ENCODE data around the gene SUPT6H. TPM values are rescaled to one million over a fixed set of nuclear protein-coding genes. Genes with fewer than 3 reads are reported as not detected.
"Not testable (repeated sequence)": the region's sequence is repeated elsewhere in the genome, so short reads cannot be mapped to it uniquely, and the experiment has no call there.

Gene SUPT6H
- total RNA-seq, 1 donor from 2014 or later: 63.5 TPM

DNA sequence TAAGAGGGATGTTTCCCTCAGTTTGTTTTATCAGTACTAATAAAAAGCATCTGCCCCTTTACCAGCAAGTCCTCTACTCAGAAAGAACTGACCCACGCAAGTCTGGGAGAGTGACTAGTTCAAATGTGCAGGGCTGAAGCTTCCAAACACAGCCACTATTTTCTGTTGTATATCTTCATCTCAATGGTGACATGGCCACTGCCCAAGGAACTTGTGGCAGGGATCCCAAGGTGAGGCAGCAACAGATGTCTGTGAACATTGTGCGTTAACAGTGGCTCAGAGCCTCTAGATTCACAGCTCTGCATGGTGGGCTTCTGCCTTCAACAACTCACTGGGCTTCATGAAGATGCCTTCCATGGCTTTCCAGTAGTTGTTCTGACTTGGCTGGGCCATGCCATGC is 13.3 kb upstream of the SUPT6H start:
- Mint-ChIP-seq H3K36me3 (ENCODE audit: low read depth) (peaks cover 11% of the 10 kb centered on the region), H3K4me3 (ENCODE audit: unreplicated experiment) (no peak overlapping the region), H3K9me3 (ENCODE audit: low read depth) (no peaks in the 10 kb centered on the region), H3K27me3 (ENCODE audit: low read depth) (no peaks in the 10 kb centered on the region), H3K4me1 (ENCODE audit: low read depth) (peaks cover 24% of the 10 kb centered on the region), H3K27ac (ENCODE audit: unreplicated experiment) (no peak overlapping the region)
- TF ChIP-seq, protein P1, sequence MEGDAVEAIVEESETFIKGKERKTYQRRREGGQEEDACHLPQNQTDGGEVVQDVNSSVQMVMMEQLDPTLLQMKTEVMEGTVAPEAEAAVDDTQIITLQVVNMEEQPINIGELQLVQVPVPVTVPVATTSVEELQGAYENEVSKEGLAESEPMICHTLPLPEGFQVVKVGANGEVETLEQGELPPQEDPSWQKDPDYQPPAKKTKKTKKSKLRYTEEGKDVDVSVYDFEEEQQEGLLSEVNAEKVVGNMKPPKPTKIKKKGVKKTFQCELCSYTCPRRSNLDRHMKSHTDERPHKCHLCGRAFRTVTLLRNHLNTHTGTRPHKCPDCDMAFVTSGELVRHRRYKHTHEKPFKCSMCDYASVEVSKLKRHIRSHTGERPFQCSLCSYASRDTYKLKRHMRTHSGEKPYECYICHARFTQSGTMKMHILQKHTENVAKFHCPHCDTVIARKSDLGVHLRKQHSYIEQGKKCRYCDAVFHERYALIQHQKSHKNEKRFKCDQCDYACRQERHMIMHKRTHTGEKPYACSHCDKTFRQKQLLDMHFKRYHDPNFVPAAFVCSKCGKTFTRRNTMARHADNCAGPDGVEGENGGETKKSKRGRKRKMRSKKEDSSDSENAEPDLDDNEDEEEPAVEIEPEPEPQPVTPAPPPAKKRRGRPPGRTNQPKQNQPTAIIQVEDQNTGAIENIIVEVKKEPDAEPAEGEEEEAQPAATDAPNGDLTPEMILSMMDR (IDR thresholded peaks at IDR 0.05): no peak
- no peak for DNase-seq (ENCODE audit: low spot score)

DNA sequence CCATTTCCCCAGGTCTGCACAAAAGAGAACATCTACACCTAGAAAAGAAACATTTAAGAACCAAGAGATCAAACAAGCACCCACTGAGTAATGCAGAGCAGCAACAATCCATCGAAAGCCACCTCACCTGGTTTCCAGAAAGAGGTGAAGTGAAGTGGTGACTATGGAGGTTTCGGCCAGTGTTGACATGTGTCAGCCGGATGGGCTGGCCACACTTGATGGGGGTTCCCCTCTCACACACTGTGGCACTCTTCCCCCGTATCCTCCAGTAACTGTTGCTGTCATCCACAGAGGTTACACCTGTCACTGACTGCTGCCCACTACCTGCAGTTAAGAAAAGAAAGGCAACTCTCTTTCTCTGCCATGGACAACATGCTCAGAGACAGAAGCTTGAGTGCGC is 6.8 kb upstream of the SUPT6H start:
- no peaks in the 10 kb centered on the region for H3K27me3 Mint-ChIP-seq (ENCODE audit: low read depth)
- H3K4me1 Mint-ChIP-seq (ENCODE audit: low read depth): peaks cover 5% of the 10 kb centered on the region
- no peaks in the 10 kb centered on the region for H3K9me3 Mint-ChIP-seq (ENCODE audit: low read depth)
- peaks cover 10% of the 10 kb centered on the region for H3K36me3 Mint-ChIP-seq (ENCODE audit: low read depth)
- H3K4me3 Mint-ChIP-seq (ENCODE audit: unreplicated experiment): no peak overlapping the region
- no peak overlapping the region for H3K27ac Mint-ChIP-seq (ENCODE audit: unreplicated experiment)
- no peak for DNase-seq (ENCODE audit: low spot score)
- TF ChIP-seq, protein P1 (IDR thresholded peaks at IDR 0.05): no peak

DNA sequence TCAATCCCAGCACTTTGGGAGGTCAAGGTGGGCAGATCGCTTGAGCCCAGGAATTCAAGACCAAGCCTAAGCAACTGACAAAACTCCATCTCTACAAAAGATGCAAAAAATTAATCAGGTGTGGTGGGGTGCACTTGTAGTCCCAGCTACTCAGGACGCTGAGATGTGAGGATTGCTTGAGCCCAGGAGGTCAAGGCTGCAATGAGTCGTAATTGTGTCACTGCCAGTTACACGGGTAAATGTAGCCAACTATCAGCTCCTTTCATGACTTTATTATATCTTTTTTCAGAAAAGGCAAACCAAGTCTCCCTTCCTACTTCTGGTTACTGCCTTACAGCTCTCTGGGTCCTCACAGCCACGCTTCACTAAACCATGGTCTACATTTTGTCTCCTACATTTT is 4.2 kb upstream of the SUPT6H start:
- no peaks in the 10 kb centered on the region for H3K9me3 Mint-ChIP-seq (ENCODE audit: low read depth)
- H3K4me1 Mint-ChIP-seq (ENCODE audit: low read depth): peaks cover 20% of the 10 kb centered on the region
- no peaks in the 10 kb centered on the region for H3K27me3 Mint-ChIP-seq (ENCODE audit: low read depth)
- no peak for DNase-seq (ENCODE audit: low spot score)
- H3K36me3 Mint-ChIP-seq (ENCODE audit: low read depth): peaks cover 10% of the 10 kb centered on the region
- no peak overlapping the region for H3K27ac Mint-ChIP-seq (ENCODE audit: unreplicated experiment)
- H3K4me3 Mint-ChIP-seq (ENCODE audit: unreplicated experiment): no peak overlapping the region
- TF ChIP-seq, protein P1 (IDR thresholded peaks at IDR 0.05): no peak

DNA sequence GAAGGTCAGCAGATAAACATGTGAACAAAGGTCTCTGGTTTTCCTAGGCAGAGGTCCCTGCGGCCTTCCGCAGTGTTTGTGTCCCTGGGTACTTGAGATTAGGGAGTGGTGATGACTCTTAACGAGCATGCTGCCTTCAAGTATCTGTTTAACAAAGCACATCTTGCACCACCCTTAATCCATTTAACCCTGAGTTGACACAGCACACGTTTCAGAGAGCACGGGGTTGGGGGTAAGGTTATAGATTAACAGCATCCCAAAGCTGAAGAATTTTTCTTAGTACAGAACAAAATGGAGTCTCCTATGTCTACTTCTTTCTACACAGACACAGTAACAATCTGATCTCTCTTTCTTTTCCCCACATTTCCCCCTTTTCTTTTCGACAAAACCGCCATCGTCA is 3.7 kb upstream of the SUPT6H start:
- not testable (repeated sequence) for H3K27me3 Mint-ChIP-seq (ENCODE audit: low read depth); DNase-seq (ENCODE audit: low spot score); H3K4me3 Mint-ChIP-seq (ENCODE audit: unreplicated experiment); H3K27ac Mint-ChIP-seq (ENCODE audit: unreplicated experiment); H3K36me3 Mint-ChIP-seq (ENCODE audit: low read depth); H3K9me3 Mint-ChIP-seq (ENCODE audit: low read depth)
- H3K4me1 Mint-ChIP-seq (ENCODE audit: low read depth): peaks cover 26% of the 10 kb centered on the region

DNA sequence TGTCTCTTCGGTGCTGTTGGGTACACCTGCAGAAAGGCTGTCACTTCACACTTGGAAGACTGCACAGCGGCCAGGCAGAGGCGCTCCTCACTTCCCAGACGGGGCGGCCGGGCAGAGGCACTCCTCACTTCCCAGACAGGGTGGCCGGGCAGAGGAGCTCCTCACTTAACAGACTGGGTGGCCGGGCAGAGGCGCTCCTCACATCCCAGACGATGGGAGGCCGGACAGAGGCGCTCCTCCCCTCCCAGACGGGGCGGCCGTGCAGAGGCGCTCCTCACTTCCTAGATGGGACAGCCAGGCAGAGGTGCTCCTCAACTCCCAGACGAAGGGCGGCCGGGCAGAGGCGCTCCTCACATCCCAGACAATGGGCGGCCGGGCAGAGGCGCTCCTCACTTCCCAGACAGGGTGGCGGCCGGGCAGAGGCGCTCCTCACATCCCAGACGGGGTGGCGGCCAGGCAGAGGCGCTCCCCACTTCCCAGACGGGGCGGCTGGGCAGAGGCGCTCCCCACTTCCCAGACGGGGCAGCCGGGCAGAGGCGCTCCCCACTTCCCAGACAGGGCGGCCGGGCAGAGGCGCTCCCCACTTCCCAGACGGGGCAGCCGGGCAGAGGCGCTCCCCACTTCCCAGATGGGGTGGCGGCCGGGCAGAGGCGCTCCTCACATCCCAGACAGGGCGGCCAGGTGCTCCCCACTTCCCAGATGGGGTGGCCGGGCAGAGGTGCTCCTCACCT is 3.1 kb upstream of the SUPT6H start:
- H3K4me1 Mint-ChIP-seq (ENCODE audit: low read depth): peaks cover 31% of the 10 kb centered on the region
- H3K27me3 Mint-ChIP-seq (ENCODE audit: low read depth); H3K9me3 Mint-ChIP-seq (ENCODE audit: low read depth); H3K4me3 Mint-ChIP-seq (ENCODE audit: unreplicated experiment); H3K36me3 Mint-ChIP-seq (ENCODE audit: low read depth); DNase-seq (ENCODE audit: low spot score); H3K27ac Mint-ChIP-seq (ENCODE audit: unreplicated experiment): not testable (repeated sequence)

DNA sequence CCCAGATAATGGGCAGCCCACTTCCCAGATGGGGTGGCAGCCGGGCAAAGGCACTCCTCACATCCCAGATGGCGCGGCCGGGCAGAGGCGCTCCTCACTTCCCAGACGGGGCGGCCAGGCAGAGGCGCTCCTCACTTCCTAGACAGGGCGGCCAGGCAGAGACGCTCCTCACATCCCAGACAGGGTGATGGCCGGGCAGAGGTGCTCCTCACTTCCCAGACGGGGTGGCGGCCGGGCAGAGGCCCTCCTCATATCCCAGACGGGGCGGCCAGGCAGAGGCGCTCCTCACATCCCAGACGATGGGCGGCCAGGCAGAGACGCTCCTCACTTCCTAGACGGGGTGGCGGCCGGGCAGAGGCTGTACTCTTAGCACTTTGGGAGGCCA is 2.5 kb upstream of the SUPT6H start:
- H3K9me3 Mint-ChIP-seq (ENCODE audit: low read depth); DNase-seq (ENCODE audit: low spot score); H3K36me3 Mint-ChIP-seq (ENCODE audit: low read depth); H3K27me3 Mint-ChIP-seq (ENCODE audit: low read depth); H3K27ac Mint-ChIP-seq (ENCODE audit: unreplicated experiment): not testable (repeated sequence)
- peaks cover 37% of the 10 kb centered on the region for H3K4me1 Mint-ChIP-seq (ENCODE audit: low read depth)
- peak overlapping the region; percentile 45 for H3K4me3 Mint-ChIP-seq (ENCODE audit: unreplicated experiment)

DNA sequence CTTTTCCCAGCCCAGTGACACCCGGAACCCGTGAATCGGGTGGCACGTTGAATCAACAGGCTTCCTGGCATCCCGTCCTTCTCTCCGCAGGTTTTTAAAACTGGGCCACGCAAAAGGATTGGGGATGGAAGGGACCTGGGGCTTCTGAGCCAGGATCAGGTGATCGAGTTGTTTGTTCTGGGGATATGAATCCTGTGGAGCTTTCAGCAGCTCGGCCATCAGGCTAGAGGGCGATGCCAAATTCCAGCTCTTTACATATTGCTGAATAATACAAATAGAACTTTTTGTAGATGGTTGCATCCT is 473 bp downstream of the SUPT6H start:
- peaks cover 45% of the 10 kb centered on the region for H3K4me1 Mint-ChIP-seq (ENCODE audit: low read depth)
- H3K9me3 Mint-ChIP-seq (ENCODE audit: low read depth): no peaks in the 10 kb centered on the region
- H3K27ac Mint-ChIP-seq (ENCODE audit: unreplicated experiment): peak overlapping the region; percentile 100
- peaks cover 10% of the 10 kb centered on the region for H3K36me3 Mint-ChIP-seq (ENCODE audit: low read depth)
- H3K27me3 Mint-ChIP-seq (ENCODE audit: low read depth): no peaks in the 10 kb centered on the region
- H3K4me3 Mint-ChIP-seq (ENCODE audit: unreplicated experiment): peak overlapping the region; percentile 100
- DNase-seq (ENCODE audit: low spot score): no peak
- TF ChIP-seq, protein P1 (IDR thresholded peaks at IDR 0.05): no peak

All from chondrocyte (in vitro differentiated cells).